DLD1 (cell line): Measurements from ENCODE around the gene IQCH.

Source experiments
- in situ Hi-C: cut with HindIII; loops from 2 replicates; pipeline ENCODE4 v1.10.0; 2017; ENCODE audit warnings: low sequenced_read_pairs

The IQCH gene

DNA sequence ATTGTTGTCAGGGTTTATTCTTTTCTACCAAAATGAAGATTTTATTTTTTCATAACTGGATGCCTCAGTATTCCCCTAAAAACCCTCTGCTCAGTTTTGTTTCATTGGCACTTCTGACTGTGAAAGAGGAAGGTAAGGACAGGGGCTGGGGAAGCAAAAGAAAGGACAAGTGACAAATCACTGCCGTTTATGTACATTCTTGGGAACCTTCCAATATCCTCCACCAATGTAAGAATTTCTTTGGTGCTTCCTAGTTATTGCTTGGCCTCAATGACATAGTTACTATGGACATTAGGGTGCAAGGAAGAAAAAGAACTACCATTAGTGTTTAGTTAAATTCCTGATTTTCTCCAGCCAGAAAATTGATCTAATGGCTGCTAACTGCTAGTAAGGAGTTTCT lies 135.4 kb downstream of the IQCH start:
- in situ Hi-C loops: no loop called here

DNA sequence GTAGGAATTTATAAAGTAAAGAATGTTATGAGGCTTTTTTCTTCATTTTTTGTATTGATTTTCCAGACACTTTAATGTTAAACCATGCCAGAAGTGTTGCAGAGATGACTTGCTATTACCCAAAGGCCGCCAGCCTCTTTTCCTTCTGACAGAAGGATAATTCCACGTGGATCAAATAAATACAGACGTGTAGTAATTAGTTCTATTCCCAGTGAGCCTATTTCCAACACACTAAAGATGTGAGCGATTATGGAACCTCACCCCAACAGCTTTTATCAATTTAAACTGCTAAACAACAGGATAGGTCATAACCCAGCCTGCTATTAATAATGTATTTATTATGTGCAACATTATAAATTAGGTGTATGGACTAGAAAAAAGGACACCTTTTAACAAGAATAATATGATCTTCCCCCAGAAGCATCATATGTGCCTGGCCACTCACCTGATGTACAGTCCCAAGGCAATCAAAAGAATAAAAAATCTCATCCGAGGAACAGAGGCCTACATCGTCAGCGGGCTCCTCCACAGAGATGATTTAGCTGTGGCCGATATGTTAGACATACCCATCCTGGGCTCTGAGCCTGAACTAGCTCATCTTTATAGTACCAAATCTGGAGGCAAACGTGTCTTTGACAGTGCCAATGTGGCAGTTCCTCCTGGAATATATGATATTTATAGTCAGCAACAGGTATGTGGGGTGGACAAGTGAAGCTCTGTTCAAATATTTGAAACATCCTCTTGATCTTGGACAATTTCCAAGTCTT lies 140.5 kb downstream of the IQCH start:
- in situ Hi-C loops: no loop called here

DNA sequence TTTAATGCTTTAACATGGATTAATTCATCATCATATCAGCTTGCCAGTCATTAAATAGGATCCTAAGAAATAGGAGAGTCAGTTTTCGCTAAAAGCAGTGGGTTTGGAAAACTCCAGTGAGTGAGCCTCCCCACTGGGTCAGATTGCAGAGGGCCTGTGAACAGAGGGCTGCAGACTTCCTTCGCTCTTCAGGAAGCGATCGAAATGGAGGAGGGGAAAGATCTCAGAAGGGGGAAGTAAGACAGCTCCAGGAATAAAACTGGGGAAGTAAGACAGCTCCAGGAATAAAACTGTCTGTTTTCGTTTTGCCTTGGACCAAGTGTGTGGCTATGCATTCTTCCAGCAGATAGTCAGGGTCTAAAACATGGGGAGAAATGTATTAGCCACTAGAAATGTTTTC lies 141.5 kb downstream of the IQCH start:
- in situ Hi-C loops: no loop called here

DNA sequence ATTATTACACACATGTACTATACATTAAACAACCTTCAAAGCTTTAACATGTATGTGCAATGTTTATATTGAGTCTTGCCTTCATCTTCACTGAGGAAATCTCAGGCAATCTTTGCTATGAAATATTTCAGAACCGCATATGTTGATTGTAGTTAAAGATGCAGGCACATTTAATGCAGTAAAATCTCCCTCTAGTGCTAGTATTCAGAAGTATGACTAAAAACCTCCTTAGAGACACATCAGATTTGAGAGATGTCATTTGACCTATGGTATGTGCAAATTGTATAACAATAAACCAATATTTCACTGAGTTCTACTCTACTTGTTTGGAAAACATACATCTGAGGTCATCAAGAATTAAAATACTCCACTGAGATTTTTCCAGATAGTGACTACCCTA lies 142.6 kb downstream of the IQCH start:
- in situ Hi-C loops: no loop called here

DNA sequence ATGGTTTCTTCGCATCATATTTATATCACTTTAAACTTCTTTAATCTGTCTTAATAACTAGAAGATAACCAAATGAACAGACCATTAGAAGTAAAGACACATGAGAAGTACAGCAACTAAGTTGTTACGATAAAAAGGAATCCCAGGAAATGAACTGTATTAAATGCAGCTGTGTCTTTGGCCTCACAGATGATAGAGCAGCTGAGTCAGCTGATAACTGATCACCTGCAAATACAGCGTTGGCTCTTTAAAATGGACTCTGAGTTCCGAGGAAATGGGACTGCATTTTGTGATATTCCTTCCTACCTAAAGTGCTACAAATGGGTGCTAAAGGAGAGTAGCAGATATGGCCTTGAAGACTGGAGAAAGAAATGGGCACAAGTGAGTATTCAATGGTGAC lies 145.3 kb downstream of the IQCH start:
- in situ Hi-C loops: no loop called here

DNA sequence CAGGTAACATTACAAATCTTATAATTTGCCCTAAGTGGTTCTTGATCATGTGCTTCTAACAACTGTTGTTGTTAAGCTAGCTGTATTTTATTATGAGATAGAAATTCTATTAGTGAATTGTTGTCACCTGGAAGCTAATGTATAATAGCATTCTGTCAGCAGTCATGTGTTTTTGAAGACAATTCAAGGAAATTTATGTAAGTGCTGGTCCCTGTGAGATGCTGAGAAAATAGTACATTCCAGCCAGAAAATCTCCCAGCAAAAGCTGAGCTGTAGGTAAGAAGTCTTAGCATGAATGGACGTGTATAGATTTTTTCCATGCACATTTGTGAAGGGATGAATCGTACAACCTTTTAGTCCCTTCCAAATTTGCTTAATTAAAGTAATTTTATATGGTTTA lies 146.3 kb downstream of the IQCH start:
- in situ Hi-C loops: no loop called here

DNA sequence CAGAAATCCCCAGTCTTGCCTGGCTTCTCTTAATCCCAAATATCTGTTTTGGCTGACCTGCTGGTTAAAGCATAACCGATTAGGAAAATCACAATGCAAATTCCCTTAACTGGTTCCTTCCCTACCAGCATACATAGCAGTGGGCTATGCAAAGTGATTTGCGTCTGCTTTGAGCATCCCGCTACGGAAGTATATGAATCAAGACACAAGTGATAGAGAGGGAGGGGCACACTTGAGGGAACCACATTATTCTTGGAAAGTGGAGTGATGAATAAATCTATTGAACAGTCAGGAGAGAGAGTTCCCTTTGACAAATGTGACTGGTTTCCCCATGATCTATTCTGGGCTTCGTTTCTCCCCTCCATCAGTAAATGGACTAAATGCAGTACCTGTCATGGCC lies 146.8 kb downstream of the IQCH start:
- in situ Hi-C loops: no loop called here

DNA sequence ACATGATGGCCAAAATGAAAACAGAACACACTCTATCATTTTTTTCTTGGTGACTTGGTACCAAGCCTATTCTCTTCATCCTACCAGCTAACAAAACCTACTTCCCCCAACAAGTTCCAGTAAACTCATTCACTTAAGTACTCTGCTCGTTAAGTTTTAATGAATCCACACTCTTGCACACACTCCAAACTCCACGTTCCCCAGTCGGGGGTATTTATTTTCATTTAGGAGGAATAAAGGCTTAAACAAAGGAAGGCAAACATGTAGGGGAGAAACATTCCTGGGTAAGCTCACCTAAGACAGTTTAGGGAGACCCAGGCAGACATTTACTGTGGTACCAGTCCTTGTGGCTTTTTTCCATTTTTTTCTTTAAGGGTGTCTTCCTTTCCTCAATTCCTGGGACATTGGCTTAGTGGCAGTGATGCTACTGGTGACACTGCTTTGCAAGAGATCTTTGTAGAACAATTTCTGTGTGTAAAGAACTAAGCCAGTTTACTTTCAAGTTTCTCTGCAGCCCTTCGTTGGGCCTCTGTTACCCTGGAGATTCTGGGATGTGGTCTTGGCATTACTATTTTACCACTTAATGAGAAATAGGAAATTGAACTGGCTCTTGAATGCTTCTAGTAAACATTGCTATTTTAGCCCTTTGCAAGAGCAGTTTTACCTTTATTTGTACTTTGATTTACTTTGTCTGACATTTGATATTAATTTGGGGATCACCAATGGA lies 149.0 kb downstream of the IQCH start:
- in situ Hi-C loops: no loop called here

DNA sequence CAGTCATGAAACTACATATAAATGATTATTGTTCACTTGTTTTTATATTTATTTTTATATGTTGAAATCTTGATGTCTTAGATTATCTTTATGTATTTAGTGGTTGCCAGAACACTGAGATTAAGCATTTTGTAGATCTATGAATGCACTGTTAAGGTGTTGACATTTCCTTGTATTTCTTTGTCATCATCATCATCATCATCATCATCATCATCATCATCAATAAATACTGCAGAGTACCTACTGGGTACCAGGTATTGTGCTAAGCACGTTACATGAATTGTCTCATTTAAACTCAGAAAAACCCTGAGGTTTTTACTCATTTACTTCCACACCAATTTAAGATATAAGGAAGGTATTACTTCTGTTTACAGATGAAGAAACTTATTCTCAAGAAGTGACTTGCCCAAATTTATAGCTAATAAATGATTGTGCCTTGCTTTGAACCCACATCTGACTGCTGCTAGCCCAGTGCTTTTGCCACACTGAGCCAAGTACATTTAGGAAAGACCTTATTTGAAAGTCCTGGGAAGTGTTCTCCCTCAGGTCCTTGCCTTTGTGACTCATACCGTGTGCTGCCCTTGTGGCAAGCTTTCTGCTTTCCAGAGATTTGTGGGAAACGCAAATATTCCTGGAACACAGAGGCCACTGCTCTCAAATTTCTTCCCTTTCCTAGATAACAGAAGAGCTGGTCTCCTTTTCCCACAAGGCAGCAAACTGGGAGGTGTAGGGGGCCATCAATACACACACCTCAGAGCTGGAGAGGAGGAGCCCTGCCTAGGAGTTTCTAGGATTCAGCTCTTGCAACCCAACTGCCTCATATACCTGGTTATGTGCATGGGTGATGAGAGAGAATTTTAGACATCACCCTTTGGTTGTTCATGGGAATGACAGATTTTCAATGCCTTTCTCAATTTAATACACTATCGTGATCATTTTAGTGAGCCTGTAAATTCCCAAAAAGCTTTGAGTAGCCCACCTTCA lies 150.9 kb downstream of the IQCH start:
- in situ Hi-C loops: no loop called here

DNA sequence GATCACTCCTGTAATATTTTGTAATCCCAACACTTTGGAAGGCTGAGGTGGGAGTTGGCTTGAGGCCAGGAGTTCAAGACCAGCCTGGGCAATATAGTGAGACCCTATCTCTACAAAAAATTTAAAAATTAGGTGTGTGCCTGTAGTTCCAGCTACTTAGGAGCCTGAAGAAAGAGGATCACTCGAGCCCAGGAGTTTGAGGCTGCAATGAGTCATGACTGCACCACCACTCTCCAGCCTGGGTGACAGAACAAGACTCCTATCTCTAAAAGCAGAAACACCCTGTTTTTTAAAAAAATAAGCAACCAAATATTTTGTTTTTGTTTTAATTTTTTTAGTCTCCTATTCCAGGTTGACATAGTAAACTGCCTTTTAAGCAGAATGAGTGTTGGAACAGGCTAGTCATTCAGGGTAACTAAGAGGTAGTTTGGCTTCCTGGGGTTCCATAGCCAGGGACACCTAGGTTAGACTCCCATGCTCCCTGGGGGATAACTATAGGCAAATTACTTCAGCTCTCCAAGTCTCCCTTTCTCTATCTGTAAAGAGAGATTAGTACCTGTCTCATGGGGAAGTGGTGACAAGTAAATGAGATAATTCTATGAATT lies 151.8 kb downstream of the IQCH start:
- in situ Hi-C loops: no loop called here

DNA sequence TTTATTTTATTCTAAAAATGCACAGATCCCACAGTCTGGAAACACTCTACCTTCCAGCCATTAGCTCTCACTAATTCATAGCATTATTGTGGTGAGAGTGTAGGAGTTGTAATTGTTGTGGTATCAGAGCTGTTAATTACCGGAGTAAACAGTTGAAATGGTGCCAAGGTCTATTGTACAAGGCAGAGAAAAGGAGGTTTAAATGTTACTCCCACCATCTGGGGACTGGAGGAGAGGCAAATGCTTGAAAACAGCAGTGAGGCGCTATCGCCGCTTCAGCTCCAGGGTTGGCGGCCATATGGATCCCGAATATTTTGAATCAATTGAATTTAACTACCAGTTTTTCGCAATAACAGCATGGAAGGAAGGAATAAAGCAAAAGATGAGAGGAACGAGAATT lies 153.2 kb downstream of the IQCH start:
- in situ Hi-C loops: no loop called here

DNA sequence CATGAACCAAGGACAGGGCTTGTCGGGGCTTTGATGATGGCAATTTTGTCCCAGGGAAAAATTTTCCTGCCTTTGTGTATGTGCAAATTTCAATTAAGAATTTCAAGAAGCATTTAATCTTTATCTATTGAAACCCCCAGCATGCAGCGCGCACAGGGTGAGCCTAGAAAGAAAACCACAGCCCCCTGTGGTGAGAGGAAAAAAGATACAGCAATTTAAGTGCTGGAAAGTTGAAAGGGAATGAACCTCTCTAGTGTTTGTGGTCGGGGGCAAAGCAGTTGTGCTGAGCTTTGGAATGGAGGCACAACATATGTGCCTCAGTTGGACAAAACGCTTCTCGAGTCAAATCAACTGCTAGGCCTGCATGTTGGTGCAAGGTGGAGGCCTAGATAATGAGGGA lies 154.6 kb downstream of the IQCH start:
- in situ Hi-C loops: no loop called here

DNA sequence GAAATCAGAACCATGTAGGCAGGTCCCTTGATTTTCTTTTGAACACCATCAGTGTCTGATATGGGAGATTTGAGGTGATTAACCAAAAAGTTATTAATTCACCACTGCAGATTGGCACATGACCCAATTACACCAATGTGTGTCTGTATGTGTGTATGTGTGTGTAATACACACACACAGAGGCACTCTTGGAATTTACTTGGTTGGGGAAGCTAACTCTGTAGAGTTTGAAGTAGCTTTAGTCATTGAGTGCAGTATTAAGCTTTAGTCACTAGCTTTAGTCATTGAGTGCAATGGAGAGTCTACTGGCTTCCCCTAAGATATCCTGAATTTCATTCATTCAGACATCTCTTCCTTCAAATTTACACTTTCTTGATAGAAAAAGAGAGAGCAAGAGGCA lies 156.9 kb downstream of the IQCH start:
- in situ Hi-C loops: no loop called here

DNA sequence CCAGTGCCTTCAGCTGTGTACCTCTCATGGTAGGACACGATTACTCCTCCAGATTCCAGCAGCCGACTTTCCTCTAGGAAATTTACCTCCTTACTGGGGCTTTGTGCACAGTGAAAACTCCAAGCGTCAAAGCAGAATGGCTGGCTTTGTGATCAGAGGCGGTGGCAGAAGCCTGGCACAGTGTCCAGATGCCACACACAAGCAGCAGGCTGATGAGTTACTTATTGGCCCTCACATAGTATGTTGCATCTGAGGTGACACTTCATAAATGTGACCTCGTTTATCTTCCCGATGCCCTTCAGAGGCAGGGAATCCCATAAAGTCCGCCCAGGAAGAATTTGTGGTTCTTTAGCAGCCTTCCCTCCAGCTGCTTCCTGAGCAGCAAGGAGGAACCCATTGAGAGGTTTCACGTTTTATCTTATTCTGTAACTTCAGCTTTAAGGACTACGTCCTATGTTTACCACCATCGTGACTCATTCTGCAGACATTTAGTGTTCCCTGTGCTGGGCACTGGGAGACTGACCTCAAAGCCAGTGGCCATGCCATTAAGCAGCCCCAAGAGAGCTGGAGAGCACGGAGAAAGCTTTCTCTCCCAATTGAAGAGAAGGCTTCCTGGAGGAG lies 159.3 kb downstream of the IQCH start:
- in situ Hi-C loops: no loop called here

DNA sequence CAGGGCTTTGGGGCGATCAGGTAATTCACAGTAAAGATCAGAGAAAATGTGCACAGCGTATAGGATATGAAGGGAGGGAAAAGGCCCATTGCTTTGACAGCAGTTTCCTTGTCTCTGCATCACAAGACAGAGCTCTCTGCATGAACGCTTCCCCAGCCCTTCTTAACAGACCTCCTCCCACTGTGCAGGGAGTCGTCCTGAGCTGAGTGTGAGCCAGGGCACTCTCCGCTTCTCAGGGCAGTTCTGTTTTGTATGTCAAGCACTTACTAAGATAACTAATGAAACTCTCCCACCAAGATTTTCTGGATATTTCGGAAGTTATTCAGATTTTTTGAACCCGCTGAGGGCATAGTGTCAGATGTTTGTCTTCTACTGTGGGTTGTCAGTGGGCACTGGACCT lies 160.6 kb downstream of the IQCH start:
- in situ Hi-C loops: no loop called here

DNA sequence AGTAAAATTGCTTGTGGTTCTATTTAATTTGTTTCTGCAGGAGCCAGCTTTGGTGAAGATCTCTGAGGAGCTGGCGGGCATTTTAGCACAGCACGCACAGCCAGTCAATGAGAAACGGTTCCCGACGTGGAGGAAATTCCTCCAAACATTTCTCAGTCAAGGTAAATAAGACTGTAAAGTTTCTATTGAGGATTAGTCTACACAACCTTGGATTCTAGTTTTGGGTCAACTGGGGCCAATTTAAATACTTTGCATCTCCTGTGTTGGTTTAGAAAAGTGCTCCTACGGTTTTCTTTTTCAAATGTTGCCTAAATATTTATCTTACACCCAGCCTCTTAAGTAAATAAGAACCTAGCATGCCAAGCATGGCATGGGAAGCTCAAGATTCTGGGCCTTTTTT lies 162.3 kb downstream of the IQCH start:
- in situ Hi-C loops: no loop called here

DNA sequence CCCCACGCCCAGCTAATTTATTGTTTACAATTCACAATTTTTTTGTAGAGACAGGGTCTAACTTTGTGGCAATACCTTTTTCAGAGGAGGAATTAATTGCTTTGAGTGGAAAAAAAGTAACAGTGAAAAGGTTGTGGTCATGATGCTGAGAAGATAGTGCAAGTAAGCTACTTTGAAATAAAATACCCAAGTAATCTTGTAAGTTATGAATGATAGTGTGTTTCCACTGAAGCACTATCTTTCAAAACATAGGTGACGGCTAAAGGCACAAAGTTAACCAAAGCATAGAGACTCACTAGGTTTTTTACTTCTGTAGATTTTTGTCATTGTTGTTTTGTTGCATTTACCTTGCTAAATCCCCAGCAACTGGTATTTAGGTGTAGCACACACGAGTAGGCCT lies 165.1 kb downstream of the IQCH start:
- in situ Hi-C loops: no loop called here

DNA sequence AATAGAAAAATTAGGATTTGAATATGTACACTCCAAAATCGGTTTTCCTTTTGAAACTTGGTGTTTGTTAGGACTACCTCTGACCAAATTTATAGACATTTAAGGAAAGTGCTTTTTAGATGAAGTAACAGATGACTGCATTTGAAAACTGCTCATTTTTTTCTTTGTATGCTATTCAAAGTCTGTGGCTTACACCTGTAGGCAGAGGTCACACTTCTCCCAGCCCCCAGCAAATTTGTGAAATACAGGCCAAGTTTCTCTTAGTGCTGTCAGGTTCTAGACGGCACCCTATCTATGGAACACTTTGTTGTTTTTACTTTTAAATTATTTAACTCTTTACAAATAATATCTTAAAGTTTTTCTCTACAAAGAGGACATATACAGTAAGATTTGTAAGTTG lies 165.6 kb downstream of the IQCH start:
- in situ Hi-C loops: no loop called here

DNA sequence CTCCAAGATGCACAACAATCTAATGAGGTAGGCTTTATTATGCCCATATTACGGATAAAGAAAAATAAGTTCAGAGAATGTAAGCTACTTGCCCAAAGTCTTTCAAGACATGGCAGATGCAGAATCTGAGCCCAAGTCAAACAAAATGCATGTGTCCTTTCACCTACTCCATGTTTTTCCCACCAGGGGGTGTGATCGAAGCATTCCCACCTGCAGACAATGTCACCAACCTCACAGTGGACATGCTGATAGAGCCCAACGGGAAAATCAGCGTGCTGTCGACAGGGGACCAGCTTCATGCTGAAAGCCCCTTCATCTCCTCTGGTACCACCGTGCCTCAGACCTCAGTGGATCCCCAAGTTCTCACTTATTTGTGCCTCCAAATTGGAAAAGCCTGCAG lies 166.5 kb downstream of the IQCH start:
- in situ Hi-C loops: no loop called here

DNA sequence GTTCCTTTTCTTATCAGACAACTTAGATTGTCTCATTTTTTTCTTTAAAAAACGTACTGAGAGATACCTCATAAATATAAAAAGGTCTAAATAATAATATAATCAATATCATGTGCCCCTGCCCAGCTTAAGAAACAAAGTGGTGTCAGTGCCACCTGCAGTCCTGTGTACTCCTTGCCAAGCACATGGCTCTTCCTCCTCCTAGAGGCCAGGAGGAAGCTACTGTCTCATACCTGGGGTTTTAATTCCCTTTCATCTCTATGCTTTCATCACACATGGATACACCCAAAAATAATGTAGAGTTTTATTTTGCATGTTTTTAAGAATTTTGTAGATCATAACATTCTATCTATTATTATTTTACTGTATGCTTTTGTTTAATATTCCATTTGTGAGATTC lies 167.7 kb downstream of the IQCH start:
- in situ Hi-C loops: no loop called here
